ENCODE measurements around the gene EFCAB9. TPM values are rescaled to one million over a fixed set of nuclear protein-coding genes. Genes with fewer than 3 reads are reported as not detected.

The EFCAB9 gene
- total RNA-seq, 4 donors from 2014 or later, result not detected

DNA sequence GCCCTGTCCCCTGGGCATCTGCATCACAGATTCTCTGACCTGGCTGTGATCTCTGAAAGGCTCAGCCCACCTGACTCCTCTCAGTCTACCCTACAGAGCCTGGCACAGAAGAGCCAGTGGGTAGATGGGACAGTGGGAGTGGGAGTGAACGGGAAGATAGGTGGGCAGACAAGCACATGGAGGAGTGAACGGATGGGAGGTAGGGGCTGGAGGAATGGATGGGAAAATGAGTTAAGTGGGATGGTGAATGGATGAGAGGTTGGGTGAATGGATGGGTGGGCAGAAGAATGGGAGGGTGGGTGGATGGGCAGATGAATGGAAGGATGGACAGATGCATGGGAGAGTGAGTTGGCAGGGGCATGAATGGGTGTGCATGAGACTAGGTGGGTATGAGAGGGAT lies 24.8 kb upstream of the EFCAB9 start:
- Histone ChIP-seq H3K27ac (no peak overlapping the region), H3K4me3 (no peak overlapping the region), H3K4me1 (peaks cover 6 to 78% (median 28%) of the 10 kb centered on the region in 3 donors), H3K27me3 (no peaks in the 10 kb centered on the region), H3K9me3 (no peaks in the 10 kb centered on the region), H3K36me3 (no peaks in the 10 kb centered on the region)
- DNase-seq, result no peak
- intact Hi-C loops (cut with DNase I), result no loop called here
- TF ChIP-seq CTCF (IDR thresholded peaks at IDR 0.05), result no peak
- no peak for TF ChIP-seq POLR2A (IDR thresholded peaks at IDR 0.05)
- 92 to 97% methylated on average over 2 of the region's 2 CpGs for WGBS, 2 donors

DNA sequence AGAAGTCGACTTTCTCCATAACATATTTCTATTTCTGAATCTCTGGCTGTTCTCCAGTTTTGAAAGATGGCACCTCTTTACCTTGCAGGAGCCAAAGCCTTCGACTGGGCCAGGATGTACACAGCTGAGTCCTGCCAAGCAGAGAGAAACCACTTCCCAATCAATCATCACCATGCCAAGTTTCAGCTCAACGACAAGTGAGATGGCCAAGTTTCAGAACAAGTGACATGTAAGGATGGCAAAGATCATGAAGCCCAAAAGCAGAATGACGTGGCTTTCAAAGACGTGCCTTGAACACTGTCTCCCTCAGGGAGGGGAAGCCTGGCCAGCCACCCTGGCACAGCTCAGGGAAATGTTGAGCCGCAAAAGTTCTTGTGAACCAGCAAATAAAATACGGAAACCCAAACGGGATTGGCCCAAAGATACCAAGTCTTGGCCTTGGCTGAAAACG lies 23.7 kb upstream of the EFCAB9 start:
- H3K27me3 ChIP-seq, result no peaks in the 10 kb centered on the region
- H3K9me3 ChIP-seq, result no peaks in the 10 kb centered on the region
- 38 to 42% methylated on average over 8 to 9 of the region's 9 CpGs for WGBS, 2 donors
- H3K27ac ChIP-seq, result no peak overlapping the region
- H3K4me3 ChIP-seq, result no peak overlapping the region
- intact Hi-C loops (cut with DNase I), result no loop called here
- TF ChIP-seq CTCF (IDR thresholded peaks at IDR 0.05), result no peak
- TF ChIP-seq POLR2A (IDR thresholded peaks at IDR 0.05), result no peak
- no peak for DNase-seq
- H3K4me1 ChIP-seq, result peaks cover 16 to 78% (median 22%) of the 10 kb centered on the region in 3 donors
- no peaks in the 10 kb centered on the region for H3K36me3 ChIP-seq

- H3K4me1 ChIP-seq, result peaks cover 16 to 76% (median 22%) of the 10 kb centered on the region in 3 donors
- no peak for DNase-seq
- no peaks in the 10 kb centered on the region for H3K9me3 ChIP-seq
- H3K36me3 ChIP-seq, result no peaks in the 10 kb centered on the region
- H3K4me3 ChIP-seq, result no peak overlapping the region
- 81 to 91% methylated on average over 8 of the region's 8 CpGs for WGBS, 2 donors
- intact Hi-C loops (cut with DNase I), result no loop called here
- H3K27ac ChIP-seq, result no peak overlapping the region
- H3K27me3 ChIP-seq, result no peaks in the 10 kb centered on the region
- TF ChIP-seq CTCF (IDR thresholded peaks at IDR 0.05), result no peak
These were observed 22.9 kb upstream of the EFCAB9 start for GRCh38 chr5:172171118-172171517.

GRCh38 chr5:172172912-172173563 lies 20.9 kb upstream of the EFCAB9 start:
- Histone ChIP-seq H3K27ac (peak overlapping the region in 1 of 4 donors; percentile 25), H3K4me3 (no peak overlapping the region), H3K4me1 (peaks cover 12 to 71% (median 16%) of the 10 kb centered on the region in 3 donors), H3K9me3 (no peaks in the 10 kb centered on the region), H3K27me3 (no peaks in the 10 kb centered on the region), H3K36me3 (no peaks in the 10 kb centered on the region)
- intact Hi-C loops (cut with DNase I), result no loop called here
- no peak for TF ChIP-seq POLR2A (IDR thresholded peaks at IDR 0.05)
- no peak for TF ChIP-seq CTCF (IDR thresholded peaks at IDR 0.05)
- DNase-seq, result no peak
- WGBS, 2 donors, result 68 to 82% methylated on average over 10 to 11 of the region's 12 CpGs

DNA sequence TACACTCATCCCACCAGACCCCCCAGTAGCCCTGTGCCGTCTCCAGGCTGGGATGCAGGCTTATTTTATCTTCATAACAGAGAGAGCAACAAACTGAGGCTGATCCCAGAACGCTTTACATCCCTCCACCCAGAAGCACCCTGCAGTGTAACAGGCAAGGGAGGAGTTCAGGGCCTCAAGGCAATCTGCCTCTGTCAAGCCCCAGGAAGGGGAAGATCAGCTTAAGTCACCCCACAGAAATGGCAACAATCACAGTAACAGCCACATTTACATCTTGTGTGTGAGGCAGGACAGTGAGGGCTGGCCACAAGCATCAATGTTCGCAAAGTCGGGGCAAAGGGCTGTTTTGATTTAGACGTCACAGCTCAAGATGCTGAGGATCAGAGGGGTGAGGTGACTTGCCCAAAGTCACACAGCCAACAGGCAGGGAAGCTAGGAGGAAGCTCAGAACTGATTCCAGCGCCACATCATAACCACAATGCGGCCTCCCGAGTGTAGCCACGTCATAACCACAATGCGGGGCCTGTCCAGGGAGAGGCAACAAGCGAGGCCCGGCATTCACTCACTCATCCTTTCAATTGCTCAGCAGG lies 20.3 kb upstream of the EFCAB9 start:
- no peaks in the 10 kb centered on the region for H3K27me3 ChIP-seq
- H3K36me3 ChIP-seq, result no peaks in the 10 kb centered on the region
- DNase-seq, result no peak
- H3K4me1 ChIP-seq, result peaks cover 7 to 71% (median 16%) of the 10 kb centered on the region in 3 donors
- intact Hi-C loops (cut with DNase I), result no loop called here
- 77 to 86% methylated on average over 11 of the region's 12 CpGs for WGBS, 2 donors
- no peak for TF ChIP-seq POLR2A (IDR thresholded peaks at IDR 0.05)
- no peak for TF ChIP-seq CTCF (IDR thresholded peaks at IDR 0.05)
- peak overlapping the region in 2 of 4 donors; percentile 48 to 73 for H3K27ac ChIP-seq
- no peaks in the 10 kb centered on the region for H3K9me3 ChIP-seq
- H3K4me3 ChIP-seq, result peak overlapping the region in 2 of 4 donors; percentile 29 to 47
